A673 (cell line): ENCODE results near the gene SPATA2.

Source experiments
- CTCF ChIP-seq: fragments of 300-800, 200-600 bp; sonication (generic); conservative IDR thresholded peaks from 2 replicates; pipeline ENCODE4 v1.5.1; 2017; ENCODE audit warnings: low read depth, mild to moderate bottlenecking, antibody characterized with exemption, low read length, moderate library complexity, mixed read lengths
- EZH2 ChIP-seq: fragments of 200-600 bp; sonication (generic); IDR thresholded peaks from 2 replicates; pipeline ENCODE4 v1.6.1; 2017; ENCODE audit warnings: borderline replicate concordance, low read depth, mild to moderate bottlenecking, mixed read lengths, antibody characterized with exemption, low read length; ENCODE audit not compliant: poor library complexity, severe bottlenecking

DNA sequence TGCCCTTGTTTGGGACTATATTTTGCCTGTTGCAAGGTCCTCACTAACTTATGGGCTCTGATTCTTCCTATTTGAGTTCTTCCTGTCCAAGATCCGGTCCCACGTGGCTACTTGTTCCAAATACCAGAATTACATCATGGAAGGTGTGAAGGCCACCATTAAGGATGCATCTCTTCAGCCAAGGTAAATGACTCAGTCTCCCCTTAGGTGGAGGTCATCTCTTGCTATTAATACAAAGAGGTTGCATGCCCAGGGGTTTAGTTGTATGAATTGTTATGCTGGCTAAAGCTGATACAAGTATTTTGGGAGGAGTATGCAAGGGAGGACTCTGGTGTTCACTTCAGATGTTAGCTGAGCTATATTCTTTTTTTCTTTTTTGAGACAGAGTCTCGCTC is 30.0 kb upstream of the SPATA2 start:
- TF ChIP-seq CTCF (no peak), EZH2 (no peak)
